HG03095 (cell line): ENCODE data around the gene NOTUM.

ENCODE experiments used
- ATAC-seq: cut with Tn5 transposase; IDR thresholded peaks from one replicate; pipeline ENCODE4 v1.9.1; 2021; ENCODE audit warnings: moderate library complexity; ENCODE audit not compliant: unreplicated experiment

The NOTUM gene

DNA sequence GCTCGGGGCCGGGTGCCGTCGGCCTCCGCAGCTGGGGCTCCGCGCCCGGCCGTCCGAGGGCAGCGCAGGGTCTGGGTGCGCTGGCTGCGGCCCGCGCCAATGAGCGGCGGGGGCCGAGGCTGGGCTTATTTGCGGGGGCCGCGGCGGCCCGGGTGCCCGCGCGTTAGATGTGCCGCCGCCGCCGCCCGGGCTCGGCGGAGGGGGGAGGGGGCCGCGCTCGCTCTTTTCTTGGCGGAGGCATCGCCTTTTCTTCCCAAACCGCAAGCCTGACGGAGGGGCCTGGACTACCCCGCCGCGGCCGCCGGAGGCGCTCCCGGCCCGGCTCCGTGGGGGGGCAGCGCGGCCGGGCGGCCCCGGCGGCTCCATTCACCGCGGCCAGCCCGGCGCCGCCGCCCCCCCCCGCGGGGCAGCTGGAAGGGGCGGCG lies at the start of gene NOTUM:
Gene NOTUM (minus strand): TSS at position 101 of the 425 bp plus-strand sequence. CDS start 278 bp downstream, outside the sequence.
- ATAC-seq = no peak

- no peak for ATAC-seq
Measured at GRCh38 chr17:82009413-82009812, 48.4 kb upstream of the NOTUM start.

DNA sequence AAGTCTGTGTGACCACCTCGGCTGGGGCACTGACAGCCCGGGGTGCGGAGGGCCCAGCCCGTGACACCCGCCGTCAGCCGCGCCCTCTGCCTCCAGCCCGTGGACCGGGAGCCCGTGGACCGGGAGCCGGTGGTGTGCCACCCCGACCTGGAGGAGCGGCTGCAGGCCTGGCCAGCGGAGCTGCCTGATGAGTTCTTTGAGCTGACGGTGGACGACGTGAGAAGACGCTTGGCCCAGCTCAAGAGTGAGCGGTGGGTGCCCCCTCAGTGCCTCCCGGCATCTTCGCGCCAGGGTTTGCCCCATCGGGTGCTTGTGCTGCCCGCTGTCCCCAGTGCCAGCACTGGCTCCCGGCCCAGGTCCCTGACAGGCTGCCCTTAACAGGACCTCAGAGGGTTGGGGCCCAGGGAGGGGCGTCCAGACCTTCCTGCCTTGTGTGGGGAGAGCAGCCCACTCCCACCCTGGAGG lies 48.0 kb upstream of the NOTUM start:
- no peak for ATAC-seq

- no peak for ATAC-seq
Measured at GRCh38 chr17:82008258-82008940, 47.4 kb upstream of the NOTUM start.

GRCh38 chr17:82007495-82008257 lies 46.7 kb upstream of the NOTUM start:
- no peak for ATAC-seq

GRCh38 chr17:82007228-82007494 lies 46.2 kb upstream of the NOTUM start:
- ATAC-seq = no peak

DNA sequence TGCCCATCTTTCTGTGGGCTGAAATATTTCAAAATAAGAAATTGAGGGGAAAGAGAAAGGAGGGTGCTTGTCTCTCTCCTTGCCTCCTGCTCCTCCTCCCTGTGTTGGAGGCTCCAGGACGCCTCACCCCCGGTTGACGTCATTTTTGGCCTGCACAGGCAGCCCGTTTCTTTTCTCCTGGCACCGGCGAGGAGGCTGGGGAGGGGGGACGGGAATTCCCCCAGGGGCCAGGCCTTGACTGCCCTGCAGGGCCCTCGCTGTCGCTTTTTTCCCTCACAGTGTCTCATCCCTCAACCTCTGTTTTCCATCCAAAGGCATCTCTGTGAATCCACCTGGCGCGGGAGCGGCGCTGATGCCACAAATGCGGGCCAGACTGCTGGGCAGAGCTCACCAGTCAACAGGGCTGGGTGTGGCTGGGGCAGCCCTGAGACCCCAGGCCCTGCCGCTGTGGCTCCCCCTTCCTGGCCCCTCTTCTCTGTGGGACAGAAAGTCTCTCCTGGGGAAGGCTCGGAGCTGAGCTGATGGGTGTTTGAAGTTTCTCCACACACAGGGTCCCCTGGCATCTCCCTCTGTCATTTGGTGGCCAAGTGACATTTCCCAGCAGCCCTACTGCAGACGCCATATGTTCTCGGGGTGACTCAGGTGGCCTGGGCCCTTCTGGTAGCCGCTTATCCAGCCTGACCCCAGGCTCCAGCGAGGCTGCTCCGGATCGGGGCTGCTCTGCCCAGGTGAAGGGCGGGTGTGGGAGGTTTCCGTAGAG lies 45.7 kb upstream of the NOTUM start:
- no peak for ATAC-seq

- no peak for ATAC-seq
Measured at GRCh38 chr17:82005701-82006348, 44.8 kb upstream of the NOTUM start.

- ATAC-seq = no peak
Measured at GRCh38 chr17:82004517-82005455, 43.8 kb upstream of the NOTUM start.

DNA sequence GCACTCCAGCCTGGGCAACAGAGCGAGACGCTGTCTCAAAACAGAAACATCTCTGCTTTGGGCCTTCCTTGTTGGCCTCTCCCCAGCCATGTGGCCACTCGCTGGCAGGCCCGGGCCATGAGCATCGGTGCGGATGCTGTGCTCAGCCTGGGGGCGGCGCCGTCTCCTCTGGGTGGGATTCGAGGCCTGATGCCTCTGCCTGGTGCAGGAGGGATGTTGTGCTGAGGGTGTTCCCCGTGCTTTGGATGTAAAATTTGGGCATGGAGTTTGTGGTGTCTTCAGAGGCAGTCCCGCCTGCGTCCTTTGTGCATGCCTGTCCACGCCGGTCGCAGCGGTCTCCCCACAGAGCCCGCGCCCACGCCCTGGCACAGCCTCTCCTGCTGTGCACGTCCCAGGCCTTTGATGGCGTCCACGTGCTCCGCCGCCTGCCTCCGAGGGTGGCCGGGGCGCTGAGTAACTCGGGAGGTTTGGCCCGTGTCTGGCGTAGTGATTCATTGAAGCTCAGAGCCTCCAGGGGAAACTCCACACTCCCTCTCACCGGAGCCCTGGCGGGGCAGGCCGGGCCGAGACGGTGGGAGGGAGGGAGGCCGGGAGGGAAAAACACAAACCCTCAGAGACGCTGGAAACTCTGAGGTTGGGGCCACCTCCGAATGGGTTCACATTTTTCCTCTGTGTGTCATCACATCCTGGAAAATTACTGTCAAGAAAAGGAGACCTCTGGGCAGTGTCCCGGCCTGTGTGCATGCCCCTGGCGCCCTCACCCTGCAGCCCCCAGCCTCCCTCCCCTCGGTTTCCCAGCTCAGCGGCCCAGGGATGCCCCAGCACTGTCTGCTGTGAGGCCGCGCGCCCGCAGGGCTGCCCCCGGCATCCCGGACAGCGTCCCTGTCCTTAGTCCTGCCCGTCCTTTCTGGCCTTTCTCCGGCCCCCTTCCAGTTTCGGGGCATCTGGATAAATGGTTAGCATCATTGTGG lies 42.7 kb upstream of the NOTUM start:
- ATAC-seq = no peak

GRCh38 chr17:82001571-82002056 lies 40.6 kb upstream of the NOTUM start:
- no peak for ATAC-seq

DNA sequence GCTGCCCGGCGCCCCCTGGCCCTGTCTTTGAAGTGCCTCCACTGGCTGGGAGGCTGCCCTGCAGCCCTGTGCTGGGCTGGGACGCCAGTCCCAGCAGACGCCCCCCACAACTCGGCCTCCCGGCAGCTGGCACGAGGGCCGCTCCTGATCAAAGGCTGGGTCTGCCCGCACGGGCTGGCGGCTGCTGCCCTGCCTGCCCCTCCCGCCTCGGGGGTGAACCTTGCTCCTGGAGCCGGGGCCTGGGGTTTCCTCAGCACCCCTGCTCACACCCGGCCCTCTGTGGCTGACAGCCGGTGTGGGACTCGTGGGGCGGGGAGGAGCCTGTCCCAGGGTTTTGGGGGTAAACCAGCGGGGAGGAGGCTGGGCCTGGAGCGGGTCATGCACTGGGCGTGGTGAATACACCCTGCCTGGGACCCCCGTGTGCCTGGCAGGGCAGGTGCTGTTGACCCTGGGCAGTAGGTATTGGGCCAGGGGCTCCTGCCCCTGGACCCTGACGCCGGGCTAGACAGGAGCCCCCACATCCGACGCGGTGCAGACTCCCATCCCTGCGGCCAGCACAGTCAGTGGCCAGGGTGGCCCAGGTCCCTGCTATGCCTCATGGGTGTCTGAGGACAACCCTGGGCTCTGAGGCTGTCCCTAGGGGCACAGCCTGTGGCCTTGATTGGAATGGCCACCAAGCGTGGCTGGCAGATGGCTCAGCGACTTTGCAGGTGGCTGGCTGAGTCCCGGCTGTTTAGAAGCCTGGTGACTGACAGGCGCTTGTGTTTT lies 40.0 kb upstream of the NOTUM start:
- no peak for ATAC-seq

DNA sequence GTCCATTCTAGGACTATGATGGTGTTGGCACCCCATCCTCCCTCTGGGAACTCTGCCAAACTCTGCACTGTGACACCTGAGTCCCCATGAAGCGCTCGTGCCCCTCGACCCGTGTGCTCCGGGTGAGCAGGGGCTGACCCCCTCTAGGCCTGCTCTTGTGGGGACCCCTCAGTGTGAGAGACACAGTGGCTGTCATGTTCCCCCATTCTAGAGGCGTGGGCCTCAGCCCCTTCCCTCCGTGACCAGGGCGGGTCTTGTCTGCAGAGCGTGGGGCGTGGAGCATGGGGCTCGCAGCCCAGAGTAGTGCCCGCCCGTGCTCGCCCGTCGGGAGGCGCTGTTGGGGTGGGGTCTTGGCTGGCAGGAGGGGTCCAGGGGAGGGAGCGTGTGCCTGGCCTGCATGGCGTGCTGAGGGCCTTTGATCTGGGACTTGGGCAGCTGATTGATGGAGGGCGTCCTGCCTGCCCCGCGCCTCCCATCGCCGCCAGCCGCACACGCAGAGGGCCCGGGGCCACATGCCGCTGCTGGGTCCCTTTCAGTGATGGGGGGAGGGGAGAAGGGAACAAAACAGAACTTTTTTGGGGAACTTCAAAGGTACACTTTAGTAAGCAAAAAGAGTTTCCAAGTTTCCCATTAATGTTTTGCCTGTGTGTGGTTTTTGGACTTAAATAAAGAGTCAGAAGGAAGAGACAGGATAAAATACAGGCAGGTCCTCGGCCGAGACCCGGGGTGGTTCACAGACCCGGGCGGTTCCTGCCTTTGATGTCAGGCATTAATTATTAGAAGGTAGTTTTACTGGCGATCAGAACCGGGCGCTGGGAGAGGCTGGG lies 39.2 kb upstream of the NOTUM start:
- ATAC-seq = no peak

DNA sequence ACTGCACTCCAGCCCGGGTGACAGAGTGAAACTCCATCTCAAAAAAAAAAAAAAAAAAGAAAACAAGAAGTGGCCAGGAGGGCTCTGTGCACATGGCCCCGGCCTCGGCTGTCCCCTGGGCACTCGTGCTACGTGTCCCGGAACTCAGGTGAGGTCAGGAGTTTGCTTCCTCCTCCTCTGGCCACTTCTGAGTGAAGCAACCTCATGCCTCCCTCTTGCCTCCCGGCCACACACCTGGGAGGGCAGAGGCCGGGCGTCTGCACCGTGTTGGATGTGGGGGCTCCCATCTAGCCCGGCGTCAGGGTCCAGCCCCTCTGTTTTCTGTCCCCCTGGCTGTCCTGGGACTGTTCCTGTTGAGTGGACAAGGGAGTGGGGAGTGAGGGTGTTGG lies 38.6 kb upstream of the NOTUM start:
- ATAC-seq = no peak

DNA sequence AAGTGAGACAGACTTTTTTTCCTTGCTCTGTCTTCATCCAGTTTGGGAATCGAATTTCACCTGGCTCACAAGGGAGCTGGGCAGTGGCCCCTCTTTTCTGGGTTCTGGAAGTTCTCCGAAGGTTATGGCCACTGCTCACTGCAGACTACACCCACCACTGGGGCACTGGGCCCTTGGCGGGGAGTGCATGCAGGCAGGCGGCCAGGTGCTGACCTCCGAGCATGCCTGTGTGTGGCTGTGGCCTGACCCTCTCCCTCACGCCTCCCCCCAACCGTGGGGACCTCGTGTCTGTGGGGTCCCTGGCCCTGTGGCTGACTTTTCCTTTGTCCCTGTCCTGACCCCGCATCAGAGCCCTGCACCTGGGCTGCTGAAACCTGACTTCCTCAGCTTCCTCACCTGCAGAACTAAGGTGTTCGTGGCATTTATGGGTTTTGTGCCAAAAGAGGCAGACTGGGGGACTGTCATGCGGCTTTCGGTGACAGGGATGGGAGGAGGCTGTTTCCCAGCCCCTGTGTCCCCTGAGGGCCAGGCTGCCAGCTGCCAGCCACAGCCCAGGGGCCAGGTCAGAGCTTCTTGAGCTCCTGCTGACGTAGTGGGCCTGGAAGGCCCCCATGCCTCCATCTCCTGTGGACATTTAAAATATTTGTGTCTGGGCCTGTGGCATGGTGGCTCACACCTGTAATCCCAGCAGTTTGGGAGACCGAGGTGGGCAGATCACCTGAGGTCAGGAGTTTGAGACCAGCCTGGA lies 37.9 kb upstream of the NOTUM start:
- ATAC-seq = no peak

- no peak for ATAC-seq
Measured at GRCh38 chr17:81998212-81998611, 37.2 kb upstream of the NOTUM start.
